B cell (primary cell): ENCODE results near the gene VSIG10L2. TPM values are rescaled to one million over a fixed set of nuclear protein-coding genes. Genes with fewer than 3 reads are reported as not detected.

Source experiments
- ATAC-seq: fragments of 200-7000 bp; cut with Tn5 transposase; one replicate; pipeline ENCODE4 v1.10.0; 2021; ENCODE audit warnings: low read depth, mild to moderate bottlenecking, moderate number of reproducible peaks, moderate library complexity
- CTCF ChIA-PET: fragments of 350-600 bp; sonication (Branson Sonifier 250); formaldehyde crosslinking; loops from one replicate; lab custom pipeline; 2021; ENCODE audit warnings: antibody characterized with exemption, inconsistent platforms; lab: Charles Lee
- POLR2A ChIA-PET: fragments of 350-600 bp; sonication (Branson Sonifier 250); formaldehyde crosslinking; loops from one replicate; lab custom pipeline; 2021; ENCODE audit warnings: antibody characterized with exemption; lab: Charles Lee
- DNase-seq: peaks from one replicate; pipeline ENCODE4 v3.0.0; 2013
- H2AFZ ChIP-seq: 2 replicates; pipeline ENCODE4 v1.6.1; 2012; ENCODE audit warnings: mild to moderate bottlenecking, low read depth, low read length; ENCODE audit not compliant: insufficient read depth, poor library complexity, severe bottlenecking
- H3K27ac ChIP-seq, 2 donors: 1 replicate in 1 of 2; 2 replicates in 1 of 2; pipeline ENCODE4 v1.5.1; 2012 to 2013; ENCODE audit warnings: low read length in 2 of 2, mild to moderate bottlenecking in 2 of 2, moderate library complexity in 1 of 2
- H3K27me3 ChIP-seq, 4 experiments: fragments of 200-600 bp in 1 of 4; sonication (generic) in 1 of 4; replicated peaks in 1 of 4; 1 replicate in 2 of 4; 2 replicates in 2 of 4; pipeline versions ENCODE4 v1.6.1 to v1.7.0; 2013 to 2016; ENCODE audit warnings: low read length in 3 of 4, mild to moderate bottlenecking in 2 of 4, mixed read lengths in 1 of 4, moderate library complexity in 1 of 4; ENCODE audit not compliant: insufficient read depth in 4 of 4, control insufficient read depth in 3 of 4; ENCODE audit errors: control extremely low read depth in 1 of 4
- H3K36me3 ChIP-seq, 2 experiments: replicated peaks in 1 of 2; 1 replicate in 1 of 2; 2 replicates in 1 of 2; pipeline versions ENCODE4 v1.6.1 to v1.7.1; 2013; ENCODE audit warnings: low read length in 1 of 2; ENCODE audit not compliant: insufficient read depth in 2 of 2, control insufficient read depth in 1 of 2; ENCODE audit errors: control extremely low read depth in 1 of 2, extremely low read depth in 1 of 2
- H3K4me1 ChIP-seq, 2 donors: fragments of 200-600 bp in 1 of 2; sonication (generic) in 1 of 2; 1 replicate in 1 of 2; 2 replicates in 1 of 2; pipeline versions ENCODE4 v1.5.1 to v1.6.1; 2013 to 2017; ENCODE audit warnings: low read length in 2 of 2; ENCODE audit not compliant: control insufficient read depth in 2 of 2, insufficient read depth in 2 of 2
- H3K4me2 ChIP-seq: replicated peaks from 2 replicates; pipeline ENCODE3; 2012; ENCODE audit warnings: mild to moderate bottlenecking, low read depth, low read length; ENCODE audit not compliant: poor library complexity, severe bottlenecking
- H3K4me3 ChIP-seq, 5 experiments: fragments of 200-600 bp in 1 of 5; sonication (generic) in 1 of 5; 1 replicate in 3 of 5; 2 replicates in 2 of 5; pipeline versions ENCODE4 v1.5.1 to v1.7.0; 2011 to 2016; ENCODE audit warnings: low read length in 4 of 5, mild to moderate bottlenecking in 4 of 5, low read depth in 2 of 5, control low read depth in 1 of 5, moderate library complexity in 1 of 5; ENCODE audit not compliant: insufficient read depth in 1 of 5; ENCODE audit errors: control extremely low read depth in 1 of 5, extremely low read depth in 1 of 5
- H3K79me2 ChIP-seq: fragments of 200-600 bp; sonication (generic); one replicate; pipeline ENCODE4 v1.6.0; 2016; ENCODE audit warnings: low read length; ENCODE audit not compliant: control insufficient read depth, insufficient read depth
- H3K9ac ChIP-seq: fragments of 200-600 bp; sonication (generic); 2 replicates; pipeline ENCODE4 v1.6.1; 2017; ENCODE audit warnings: mild to moderate bottlenecking, low read length, moderate library complexity
- H3K9me3 ChIP-seq, 3 donors: one replicate each; pipeline versions ENCODE4 v1.6.1 to v1.7.1; 2013; ENCODE audit warnings: low read length in 2 of 3; ENCODE audit not compliant: control insufficient read depth in 2 of 3, insufficient read depth in 1 of 3; ENCODE audit errors: control extremely low read depth in 1 of 3
- H4K20me1 ChIP-seq: 2 replicates; pipeline ENCODE4 v1.6.0; 2012; ENCODE audit warnings: mild to moderate bottlenecking, low read length; ENCODE audit not compliant: insufficient read depth, control insufficient read depth, poor library complexity, severe bottlenecking
- H3K27ac Mint-ChIP-seq: one replicate; pipeline ENCODE4 v1.8.0; 2021; ENCODE audit warnings: mixed read lengths
- H3K27me3 Mint-ChIP-seq: one replicate; pipeline ENCODE4 v1.8.0; 2021; ENCODE audit warnings: mixed read lengths
- H3K4me1 Mint-ChIP-seq: one replicate; pipeline ENCODE4 v1.8.0; 2021; ENCODE audit warnings: mixed read lengths
- H3K4me3 Mint-ChIP-seq: one replicate; pipeline ENCODE4 v1.8.0; 2021; ENCODE audit warnings: mixed read lengths
- H3K9me3 Mint-ChIP-seq: one replicate; pipeline ENCODE4 v1.8.0; 2022; ENCODE audit warnings: mixed read lengths; ENCODE audit not compliant: insufficient read depth
- EZH2 ChIP-seq: IDR thresholded peaks from 2 replicates; pipeline ENCODE4 v1.6.1; 2012; ENCODE audit warnings: borderline replicate concordance, low read depth, mild to moderate bottlenecking, moderate library complexity, low read length; ENCODE audit not compliant: insufficient read depth, poor library complexity, severe bottlenecking
- WGBS: methylation state at CpG from one replicate; pipeline ENCODE4 v1.1.5; 2013; ENCODE audit warnings: missing lambda C conversion rate; ENCODE audit not compliant: insufficient coverage; 5-methylcytosine and 5-hydroxymethylcytosine counted together
- intact Hi-C: fragments of 100-400 bp; cut with micrococcal nuclease; formaldehyde crosslinking; loops from one replicate; pipeline ENCODE4 v1.10.0; 2022
- polyA plus RNA-seq: library from polyadenylated mRNA; depleted of rRNA; stranded (reverse); fragments of >200 nt; gene quantifications from 2 replicates; pipeline ENCODE4 v1.2.3, GENCODE V29; 2012
- total RNA-seq, 2 donors: library from RNA; stranded (reverse); fragments of 120-200 nt in 1 of 2; gene quantifications; 1 replicate in 1 of 2; 2 replicates in 1 of 2; pipeline versions ENCODE4 v1.2.3 to v1.2.4, GENCODE V29; 2013 to 2022
- TF ChIP-seq, protein P1 (sequence below): fragments of 200-600 bp; IDR thresholded peaks from one replicate; pipeline ENCODE4 v1.8.0; 2022; ENCODE audit warnings: antibody characterized with exemption, mild to moderate bottlenecking

The VSIG10L2 gene
- total and polyA plus RNA-seq, 2 donors (not counting 1 experiment from before 2014, with no cell fraction given), result not detected

DNA sequence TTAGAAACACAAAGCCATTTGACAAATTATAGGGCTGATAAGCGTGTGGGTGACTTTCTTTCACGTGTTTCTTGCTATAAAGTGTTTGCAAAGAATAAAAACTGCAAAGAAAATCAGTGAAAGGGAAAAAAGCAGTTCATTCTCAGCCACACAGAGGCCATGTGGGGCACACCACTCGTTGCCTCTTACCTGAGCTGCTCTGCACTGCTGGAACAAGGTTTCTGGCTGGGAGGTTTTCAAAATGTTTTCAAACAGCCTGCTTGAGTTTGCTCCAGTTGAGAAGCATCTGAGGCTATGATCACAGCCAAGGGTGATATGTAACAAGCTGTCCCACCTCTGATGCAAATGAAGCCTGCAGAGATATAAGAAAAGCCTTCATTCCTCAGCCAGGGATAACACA is 14.7 kb upstream of the VSIG10L2 start:
- no peaks in the 10 kb centered on the region for H4K20me1 ChIP-seq
- Mint-ChIP-seq H3K9me3 (no peaks in the 10 kb centered on the region), H3K4me1 (no peaks in the 10 kb centered on the region), H3K27ac (no peak overlapping the region), H3K27me3 (peaks cover 28% of the 10 kb centered on the region), H3K4me3 (no peak overlapping the region)
- no peak overlapping the region for H3K9ac ChIP-seq
- POLR2A ChIA-PET, result no interaction called here
- H2AFZ ChIP-seq, result no peak overlapping the region
- no peaks in the 10 kb centered on the region for H3K36me3 ChIP-seq
- H3K79me2 ChIP-seq, result no peaks in the 10 kb centered on the region
- no peak for DNase-seq
- 25% methylated on average over 1 of the region's 3 CpGs for WGBS
- TF ChIP-seq, protein P1, sequence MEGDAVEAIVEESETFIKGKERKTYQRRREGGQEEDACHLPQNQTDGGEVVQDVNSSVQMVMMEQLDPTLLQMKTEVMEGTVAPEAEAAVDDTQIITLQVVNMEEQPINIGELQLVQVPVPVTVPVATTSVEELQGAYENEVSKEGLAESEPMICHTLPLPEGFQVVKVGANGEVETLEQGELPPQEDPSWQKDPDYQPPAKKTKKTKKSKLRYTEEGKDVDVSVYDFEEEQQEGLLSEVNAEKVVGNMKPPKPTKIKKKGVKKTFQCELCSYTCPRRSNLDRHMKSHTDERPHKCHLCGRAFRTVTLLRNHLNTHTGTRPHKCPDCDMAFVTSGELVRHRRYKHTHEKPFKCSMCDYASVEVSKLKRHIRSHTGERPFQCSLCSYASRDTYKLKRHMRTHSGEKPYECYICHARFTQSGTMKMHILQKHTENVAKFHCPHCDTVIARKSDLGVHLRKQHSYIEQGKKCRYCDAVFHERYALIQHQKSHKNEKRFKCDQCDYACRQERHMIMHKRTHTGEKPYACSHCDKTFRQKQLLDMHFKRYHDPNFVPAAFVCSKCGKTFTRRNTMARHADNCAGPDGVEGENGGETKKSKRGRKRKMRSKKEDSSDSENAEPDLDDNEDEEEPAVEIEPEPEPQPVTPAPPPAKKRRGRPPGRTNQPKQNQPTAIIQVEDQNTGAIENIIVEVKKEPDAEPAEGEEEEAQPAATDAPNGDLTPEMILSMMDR, result no peak
- TF ChIP-seq EZH2, result no peak
- peaks cover 0 to 3% (median 0%) of the 10 kb centered on the region in 4 experiments for H3K27me3 ChIP-seq
- intact Hi-C loops, result no loop called here
- no peak for ATAC-seq
- CTCF ChIA-PET, result no interaction called here
- H3K9me3 ChIP-seq, result no peaks in the 10 kb centered on the region
- no peak overlapping the region for H3K27ac ChIP-seq
- no peak overlapping the region for H3K4me3 ChIP-seq
- no peak overlapping the region for H3K4me2 ChIP-seq
- no peaks in the 10 kb centered on the region for H3K4me1 ChIP-seq

DNA sequence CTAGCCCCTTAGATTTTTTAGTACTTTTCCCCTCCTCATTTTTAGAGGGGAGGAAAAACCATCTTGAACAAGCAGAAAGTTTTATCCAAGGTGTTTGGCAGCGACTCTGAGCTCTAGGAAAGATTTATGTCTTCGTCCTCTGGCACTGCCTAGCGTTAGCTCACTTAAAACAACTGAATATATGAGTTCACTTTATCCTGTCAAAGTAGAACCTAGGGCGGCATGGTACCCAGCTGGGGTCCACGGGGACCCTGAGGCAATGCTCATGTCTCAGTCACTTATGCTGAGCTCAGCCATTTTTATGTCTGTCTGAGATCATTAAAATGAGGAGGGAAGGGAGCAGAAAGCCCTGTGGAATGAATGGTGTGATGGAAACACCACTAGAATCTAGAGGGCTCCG is 14.2 kb upstream of the VSIG10L2 start:
- no peaks in the 10 kb centered on the region for H3K36me3 ChIP-seq
- intact Hi-C loops, result no loop called here
- ATAC-seq, result no peak
- H3K4me1 Mint-ChIP-seq, result no peaks in the 10 kb centered on the region
- no peaks in the 10 kb centered on the region for H4K20me1 ChIP-seq
- H3K79me2 ChIP-seq, result no peaks in the 10 kb centered on the region
- H3K4me1 ChIP-seq, result no peaks in the 10 kb centered on the region
- H3K27me3 Mint-ChIP-seq, result peaks cover 25% of the 10 kb centered on the region
- peaks cover 0 to 3% (median 0%) of the 10 kb centered on the region in 4 experiments for H3K27me3 ChIP-seq
- H3K27ac Mint-ChIP-seq, result no peak overlapping the region
- no peak overlapping the region for H3K4me2 ChIP-seq
- DNase-seq, result no peak
- no peak overlapping the region for H3K9ac ChIP-seq
- H3K4me3 ChIP-seq, result no peak overlapping the region
- no peaks in the 10 kb centered on the region for H3K9me3 ChIP-seq
- H3K27ac ChIP-seq, result no peak overlapping the region
- H3K4me3 Mint-ChIP-seq, result no peak overlapping the region
- 70% methylated on average over 3 of the region's 6 CpGs for whole genome bisulfite sequencing
- TF ChIP-seq, protein P1, result no peak
- H3K9me3 Mint-ChIP-seq, result no peaks in the 10 kb centered on the region
- ChIA-PET POLR2A (no interaction called here), CTCF (no interaction called here)
- H2AFZ ChIP-seq, result no peak overlapping the region
